Hypothalamus (tissue), 51 donors: Measurements from ENCODE around the gene HMX2.

Source experiments
- DNase-seq, 51 donors: peaks; one replicate each; lab custom pipeline; 2025; lab: John Stamatoyannopoulos, UW

Gene HMX2

GRCh38 chr10:123147635-123148413, at the start of gene HMX2:
TSS of gene HMX2 (plus strand) at chr10:123148136. CDS start at chr10:123148379, 243 bp downstream.
- no peak for DNase-seq

- DNase-seq, result no peak
Observed at GRCh38 chr10:123100030-123100762, 47.7 kb upstream of the HMX2 start.

- no peak for DNase-seq
Observed at GRCh38 chr10:123101872-123102271, 46.1 kb upstream of the HMX2 start.

GRCh38 chr10:123102673-123103072, 45.3 kb upstream of the HMX2 start:
- no peak for DNase-seq

- no peak for DNase-seq
Observed at GRCh38 chr10:123103944-123104343, 44.0 kb upstream of the HMX2 start.

GRCh38 chr10:123109466-123109865, 38.5 kb upstream of the HMX2 start:
- DNase-seq, result no peak

- peak in 6 of 51 donors; percentile 5 to 34 (median 12) for DNase-seq
Observed at GRCh38 chr10:123117644-123118417, 30.1 kb upstream of the HMX2 start.

- no peak for DNase-seq
Observed at GRCh38 chr10:123119081-123119480, 28.9 kb upstream of the HMX2 start.

- no peak for DNase-seq
Observed at GRCh38 chr10:123126246-123126645, 21.7 kb upstream of the HMX2 start.

GRCh38 chr10:123129618-123130271, 18.2 kb upstream of the HMX2 start:
- DNase-seq, result no peak

- peak; percentile 2 to 87 (median 59) for DNase-seq
Observed at GRCh38 chr10:123132576-123133477, 15.1 kb upstream of the HMX2 start.

- no peak for DNase-seq
Observed at GRCh38 chr10:123133541-123134342, 14.2 kb upstream of the HMX2 start.

- DNase-seq, result no peak
Observed at GRCh38 chr10:123134343-123134914, 13.5 kb upstream of the HMX2 start.

GRCh38 chr10:123134915-123135414, 13.0 kb upstream of the HMX2 start:
- no peak for DNase-seq

GRCh38 chr10:123135415-123136141, 12.4 kb upstream of the HMX2 start, which contains the start of gene HMX3:
TSS of gene HMX3 (plus strand) at chr10:123135970. CDS start at chr10:123136051, 81 bp downstream.
- DNase-seq, result no peak

- DNase-seq, result no peak
Observed at GRCh38 chr10:123136221-123136805, 11.6 kb upstream of the HMX2 start.
